ENCODE results near the gene PANX1.

The PANX1 gene

DNA sequence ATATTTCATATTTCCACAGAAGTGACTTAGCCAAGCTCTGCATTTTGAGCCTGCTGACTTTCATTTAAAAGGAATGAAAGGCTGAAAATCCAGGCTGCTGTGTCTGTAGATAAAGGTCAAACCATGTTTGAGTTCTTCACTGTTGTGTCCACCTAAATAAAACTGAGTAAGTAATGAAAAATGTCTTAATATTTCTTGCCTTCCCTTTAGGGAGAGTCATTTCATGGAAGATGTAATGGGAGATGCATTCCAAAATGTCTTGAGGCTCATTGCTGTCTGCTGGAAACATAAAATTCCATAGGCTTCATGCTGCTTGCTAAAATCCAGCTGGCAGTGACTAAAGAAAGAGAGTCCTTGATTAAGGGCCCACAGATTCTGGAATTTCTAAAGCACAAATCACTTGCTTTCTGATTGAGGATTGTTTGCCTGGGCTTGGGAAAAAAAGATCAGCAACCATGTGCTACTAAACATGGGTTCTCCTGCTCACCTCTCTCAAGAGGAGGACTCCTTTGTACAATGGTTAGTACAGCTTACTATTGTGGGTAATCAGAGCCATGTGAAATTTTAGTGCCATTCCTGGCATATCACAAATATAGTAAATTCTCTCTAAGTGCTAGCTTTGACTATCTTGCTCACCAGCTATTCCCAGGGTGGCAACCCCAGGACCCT is 56.9 kb downstream of the PANX1 start:
- no peak for DNase-seq (ENCODE audit: low read depth)

DNA sequence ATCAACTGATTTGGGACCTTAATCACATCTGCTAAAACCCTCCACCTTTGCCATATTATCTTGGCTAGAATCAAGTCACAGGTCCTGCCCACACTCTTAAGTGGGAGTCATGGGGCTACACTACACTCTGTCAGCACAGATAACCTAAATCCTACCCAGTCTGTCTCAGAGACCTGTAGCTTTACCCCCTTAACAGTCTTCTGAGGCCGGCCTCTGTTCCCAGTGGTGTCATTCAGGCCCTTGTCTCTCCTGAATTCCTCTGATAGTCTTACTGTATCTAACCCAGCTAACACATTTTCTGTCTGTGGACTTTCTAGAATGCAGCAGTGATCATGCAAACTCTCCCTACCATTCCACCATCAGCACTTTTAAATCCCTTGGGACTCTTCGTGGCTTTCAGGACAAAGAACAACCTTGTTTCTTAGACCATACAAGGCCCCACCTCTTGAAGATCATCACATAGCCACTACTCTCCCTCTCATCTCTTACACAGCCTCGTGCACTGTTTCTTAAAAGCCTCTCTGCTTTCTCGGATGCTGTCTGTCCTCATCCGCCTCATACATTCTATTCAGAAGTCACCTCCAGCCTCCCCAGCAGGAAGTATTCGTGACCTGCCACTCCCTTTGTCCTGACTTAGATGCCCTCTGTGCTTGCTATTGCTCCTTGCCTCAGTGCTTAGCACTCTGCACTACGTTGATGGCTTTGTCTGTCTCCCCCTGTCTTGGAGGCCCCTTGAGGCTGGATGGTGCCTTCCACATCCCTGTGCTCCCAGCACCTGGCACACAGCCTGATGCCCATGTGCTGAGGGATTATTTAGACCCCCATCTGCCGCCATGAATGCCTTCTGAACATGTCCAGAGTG is 57.9 kb downstream of the PANX1 start:
- no peak for DNase-seq (ENCODE audit: low read depth)

DNA sequence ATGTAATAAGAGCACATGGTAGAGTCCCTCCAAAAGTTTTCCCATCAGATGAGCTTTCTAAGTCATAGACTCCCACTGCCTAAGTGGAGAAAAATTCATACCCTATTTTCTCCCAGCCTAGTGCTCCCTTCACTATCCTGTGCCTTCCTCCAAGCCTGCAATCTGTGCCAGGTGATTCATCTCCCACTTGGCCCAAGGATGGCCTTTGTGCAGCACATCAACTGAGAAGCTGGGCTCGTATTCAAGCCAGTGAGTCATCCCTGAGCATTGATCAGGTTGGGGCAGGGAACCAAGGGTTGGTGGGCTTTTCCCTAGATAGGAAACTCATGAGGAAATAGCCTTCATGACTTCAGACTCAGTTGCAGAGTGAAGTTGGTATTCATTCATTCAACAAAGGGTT is 64.6 kb downstream of the PANX1 start:
- DNase-seq (ENCODE audit: low read depth): no peak

DNA sequence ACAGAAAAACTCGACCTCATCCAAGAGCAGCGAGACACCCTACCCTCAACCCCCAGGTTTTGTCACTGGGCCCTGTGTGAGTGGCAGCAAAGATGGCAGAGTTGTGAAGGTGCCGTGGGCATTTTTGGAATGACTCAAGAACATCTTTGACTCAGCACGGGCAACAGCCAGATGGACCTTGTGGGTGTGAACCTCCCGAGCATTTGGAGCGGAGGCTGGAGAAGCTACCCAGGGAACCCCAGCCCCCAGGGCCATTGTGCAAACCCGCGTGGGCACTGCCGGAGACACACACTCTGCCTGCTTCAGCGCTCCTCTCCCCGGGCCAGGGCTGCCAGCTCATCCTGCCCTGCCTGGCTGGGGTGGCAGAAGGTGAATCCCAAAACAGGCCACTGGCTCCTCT is 66.1 kb downstream of the PANX1 start:
- no peak for DNase-seq (ENCODE audit: low read depth)

DNA sequence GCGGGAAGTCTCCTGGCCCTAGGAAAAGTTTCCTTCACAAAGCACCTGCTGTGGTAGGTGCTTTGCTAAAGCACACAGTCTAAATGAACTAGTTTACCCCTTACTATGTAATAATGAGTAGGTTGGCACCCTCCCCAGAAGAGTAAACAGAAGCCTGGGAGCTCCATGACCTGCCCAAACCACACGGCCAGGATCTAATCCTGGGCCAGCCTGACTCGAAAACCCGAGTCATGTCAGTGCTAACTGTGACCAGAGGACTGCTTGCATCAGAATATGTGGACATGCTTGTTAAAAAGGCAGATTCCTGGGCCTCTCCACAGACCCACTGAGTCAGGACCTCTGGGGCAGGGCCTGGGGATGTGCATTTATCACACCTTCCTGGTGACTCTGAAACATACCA is 67.7 kb downstream of the PANX1 start:
- no peak for DNase-seq (ENCODE audit: low read depth)

DNA sequence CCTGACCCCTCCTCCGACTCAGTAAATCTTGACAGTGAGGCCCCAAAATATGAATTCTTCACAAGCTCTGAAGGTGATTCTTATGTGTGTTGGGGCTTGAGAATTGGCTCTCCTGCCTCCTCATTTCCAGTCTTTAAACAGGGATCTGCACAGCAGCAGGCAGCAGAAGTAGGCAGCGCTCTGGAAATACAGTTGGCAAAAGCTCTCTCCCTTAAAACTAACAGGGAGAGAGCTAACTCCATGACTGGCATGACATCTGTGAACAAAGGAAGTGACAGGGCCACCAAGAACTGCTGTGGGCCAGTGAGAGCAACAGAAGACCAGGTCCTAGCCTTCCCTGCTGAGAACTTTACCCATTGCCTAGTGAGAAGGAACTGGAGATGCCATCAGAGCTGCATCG is 70.1 kb downstream of the PANX1 start:
- DNase-seq (ENCODE audit: low read depth): no peak

DNA sequence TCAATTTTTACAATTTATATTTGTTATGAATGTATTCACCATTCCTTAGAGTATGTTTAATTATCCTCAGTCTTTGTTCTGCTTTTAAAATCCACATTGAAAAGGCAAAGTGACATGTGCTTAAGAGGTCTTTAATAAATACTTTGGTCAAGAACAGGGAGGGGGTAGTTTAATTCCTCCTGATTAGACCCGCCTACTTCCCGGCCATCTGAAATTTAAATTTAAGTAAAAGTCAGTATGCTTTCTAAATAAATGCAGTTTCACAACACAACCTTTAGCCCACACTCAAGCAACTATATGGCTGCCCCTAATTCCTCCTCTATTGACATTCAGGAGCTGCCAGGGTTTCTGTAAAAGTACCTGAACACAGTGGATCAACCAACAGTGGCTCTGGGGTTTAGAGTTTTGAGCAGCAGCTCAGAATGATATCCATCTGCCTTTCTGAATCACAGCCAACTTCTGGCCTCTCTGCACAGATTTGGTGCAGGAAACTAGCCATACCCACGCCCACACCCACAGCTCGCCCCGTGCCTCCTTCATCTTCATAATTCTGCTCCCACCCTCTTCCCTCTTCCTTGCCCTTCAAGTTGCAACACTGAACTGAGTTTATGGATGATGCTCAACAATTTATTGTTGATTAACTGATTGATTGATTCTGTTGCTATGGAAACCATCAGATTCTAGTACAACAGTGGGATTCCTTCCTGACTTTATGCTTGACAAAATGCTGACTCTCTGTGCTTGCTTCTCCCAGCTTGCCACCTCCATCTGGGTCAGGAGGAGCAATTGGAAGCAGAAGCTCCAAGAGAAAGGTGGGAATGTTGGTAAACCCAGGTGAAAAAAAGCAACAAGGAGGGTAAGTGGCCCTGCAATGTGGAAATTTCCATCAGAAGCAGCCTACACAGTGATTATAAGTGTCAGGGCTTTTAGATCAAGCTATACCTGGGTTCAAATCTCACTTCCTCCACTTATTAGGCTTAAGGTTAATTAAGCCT is 70.8 kb downstream of the PANX1 start:
- DNase-seq (ENCODE audit: low read depth): no peak

DNA sequence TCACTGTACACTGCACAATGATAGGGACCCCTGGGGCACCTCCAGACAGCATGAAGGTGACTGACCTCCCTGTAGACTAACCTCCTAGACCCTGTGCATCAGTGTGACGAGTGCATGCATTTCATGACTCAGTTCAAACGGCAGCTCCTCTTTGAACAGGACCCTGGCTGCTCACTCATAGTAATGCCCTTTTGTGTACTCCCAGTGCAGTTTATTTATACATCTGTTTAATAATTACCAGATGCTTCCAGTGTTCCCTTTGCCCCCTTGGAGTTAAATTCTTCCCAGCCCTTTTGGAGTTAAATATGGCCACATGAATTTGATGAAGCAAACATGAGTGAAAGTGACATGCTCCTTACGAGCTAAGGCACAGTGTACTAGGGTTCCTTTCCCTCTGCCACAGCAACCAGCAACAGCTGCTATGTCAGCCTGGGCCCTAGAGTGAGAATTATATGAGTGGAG is 72.4 kb downstream of the PANX1 start:
- DNase-seq (ENCODE audit: low read depth): no peak

DNA sequence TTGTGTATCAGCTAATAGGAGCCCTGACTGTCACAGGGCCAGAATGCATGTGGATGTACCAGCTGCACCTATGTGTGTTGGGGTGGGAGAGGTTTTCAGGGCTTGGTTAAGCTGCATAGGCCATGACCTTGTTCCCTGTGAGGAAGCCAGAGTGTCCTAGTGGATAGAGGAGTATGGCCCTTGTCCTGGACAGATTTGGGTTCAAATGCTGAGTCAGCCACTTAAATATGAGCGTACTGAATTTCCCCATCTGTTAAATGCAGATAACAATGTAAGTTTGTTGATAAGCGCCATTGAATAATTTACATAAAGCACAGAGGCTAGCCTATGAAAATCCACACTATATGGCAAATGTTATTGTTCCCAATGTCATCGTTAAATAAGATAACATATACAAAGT is 74.4 kb downstream of the PANX1 start:
- no peak for DNase-seq (ENCODE audit: low read depth)

DNA sequence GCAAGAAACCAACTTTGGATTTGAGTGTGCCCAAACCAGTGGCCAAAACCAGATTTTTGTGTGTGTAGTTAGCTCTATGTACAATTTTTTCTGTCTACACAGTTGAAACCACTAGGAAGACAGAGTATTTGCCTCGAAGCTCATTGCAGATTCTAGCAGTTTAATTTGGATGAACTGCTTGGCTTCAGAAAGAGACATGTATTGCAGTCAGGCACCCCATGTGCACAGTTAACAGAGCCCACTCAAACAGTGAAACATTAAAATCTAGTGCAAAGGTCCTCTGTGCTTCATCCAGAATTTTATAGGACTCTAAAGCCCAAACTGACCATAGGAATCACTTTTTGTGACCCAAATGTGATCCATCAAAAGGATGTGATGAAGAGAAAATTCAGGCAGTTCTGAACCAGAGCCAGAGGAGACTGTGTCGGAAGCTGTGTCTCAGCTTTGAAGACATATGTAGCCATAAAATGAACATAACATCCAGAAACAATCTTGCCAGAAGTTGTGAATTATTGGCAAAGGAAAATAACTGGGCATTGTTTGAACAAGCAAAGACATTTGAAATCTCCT is 82.7 kb downstream of the PANX1 start:
- DNase-seq (ENCODE audit: low read depth): no peak

DNA sequence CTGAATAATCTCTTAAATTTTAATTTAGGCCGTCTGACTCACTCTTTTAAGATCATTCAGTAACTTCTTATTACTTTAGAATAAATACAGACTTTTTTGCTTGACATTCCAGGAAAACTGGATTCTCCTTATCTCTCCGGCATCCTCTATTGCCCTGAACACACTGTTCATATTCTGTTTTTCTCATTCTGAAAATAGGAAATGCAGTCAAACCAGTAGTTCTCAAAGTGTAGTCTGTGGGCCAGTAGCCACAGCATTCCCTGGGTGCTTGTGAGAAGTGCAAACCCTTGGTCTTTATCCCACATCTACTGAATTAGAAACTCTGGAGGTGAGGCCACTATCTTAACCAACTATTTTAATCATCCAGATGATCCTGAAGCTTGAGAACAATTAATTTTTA is 84.3 kb downstream of the PANX1 start:
- DNase-seq (ENCODE audit: low read depth): no peak

DNA sequence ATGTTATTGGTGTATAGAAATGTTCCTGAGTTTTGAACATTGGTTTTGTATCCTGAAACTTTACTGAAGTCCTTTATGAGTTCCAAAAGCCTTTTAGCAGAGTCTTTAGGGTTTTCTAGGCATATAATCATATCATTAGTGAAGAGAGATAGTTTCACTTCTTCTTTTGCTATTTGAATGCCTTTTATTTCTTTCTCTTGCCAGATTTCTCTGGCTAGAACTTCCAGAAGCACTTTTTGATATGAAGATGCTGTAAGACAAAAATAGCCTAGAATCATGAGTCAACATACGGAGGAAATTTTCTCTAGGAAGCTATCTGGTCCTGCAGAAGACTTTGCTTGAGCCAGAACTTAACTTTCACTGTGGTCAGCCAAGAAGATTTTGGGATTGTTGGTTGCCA is 89.1 kb downstream of the PANX1 start:
- DNase-seq (ENCODE audit: low read depth): no peak

DNA sequence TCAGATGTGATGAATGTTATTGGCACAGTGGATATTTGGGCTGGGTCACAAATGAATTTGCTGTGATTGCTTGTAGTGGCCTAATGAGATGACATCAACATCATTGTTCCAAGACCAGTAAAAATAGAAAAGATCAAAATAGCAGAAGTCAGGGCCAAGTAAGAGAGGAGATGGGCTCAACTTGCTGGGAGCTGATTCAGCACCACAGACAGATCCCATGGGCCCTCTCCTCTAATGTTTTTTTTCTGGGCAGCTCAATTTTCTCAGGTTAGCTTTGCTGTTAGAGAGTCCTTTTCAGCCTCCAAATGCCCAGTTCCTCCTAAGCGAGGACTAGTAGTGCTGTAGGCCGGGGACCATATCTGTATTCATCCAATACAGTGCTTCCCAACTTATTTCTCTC is 89.7 kb downstream of the PANX1 start:
- no peak for DNase-seq (ENCODE audit: low read depth)

DNA sequence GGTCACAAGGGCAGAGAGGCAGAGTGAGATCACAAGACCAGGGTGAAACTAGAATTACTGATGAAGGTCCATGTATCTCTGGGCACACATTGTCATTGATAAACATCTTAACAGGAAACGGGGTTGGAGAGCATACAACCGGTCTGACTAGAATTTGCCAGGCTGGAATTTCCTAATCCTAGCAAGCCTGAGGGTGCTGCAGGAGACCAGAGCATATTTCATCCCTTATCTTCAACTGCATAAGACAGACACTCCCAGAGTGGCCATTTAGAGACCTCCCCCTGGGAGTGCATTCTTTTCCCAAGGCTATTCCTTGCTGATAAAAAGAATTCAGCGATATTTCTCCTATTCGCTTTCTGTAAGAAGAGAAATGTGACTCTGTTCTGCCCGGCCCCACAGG is 91.1 kb downstream of the PANX1 start:
- no peak for DNase-seq (ENCODE audit: low read depth)

DNA sequence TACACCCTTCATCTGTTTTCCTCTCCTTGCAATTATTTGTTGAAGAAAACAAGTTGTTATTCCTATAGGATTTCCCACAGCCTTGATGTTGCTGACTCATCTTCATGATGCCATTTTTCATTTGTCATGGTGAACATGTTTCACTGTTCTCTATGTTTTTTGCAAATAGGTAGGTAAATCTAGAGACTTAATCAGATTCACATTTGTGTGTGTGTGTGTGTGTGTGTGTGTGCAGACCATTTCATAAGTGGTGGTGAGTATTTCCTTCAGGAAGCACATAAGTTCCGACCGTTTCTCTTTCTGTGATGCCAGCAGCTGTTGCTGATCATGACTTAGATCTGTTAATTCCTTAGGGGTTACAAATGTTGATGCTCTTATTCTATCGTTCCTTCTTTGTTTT is 95.4 kb downstream of the PANX1 start:
- no peak for DNase-seq (ENCODE audit: low read depth)
